Calu3 (cell line): ENCODE measurements around the gene POLR2M. TPM values are rescaled to one million over a fixed set of nuclear protein-coding genes. Genes with fewer than 3 reads are reported as not detected.
A peak's percentile ranks its signal among the peaks of the same experiment; 100 is the strongest.

Experiments
- BruUV-seq: library from RNA; stranded (reverse); fragments of 400-500 nt; replicated peaks from 2 replicates; lab custom pipeline; 2021; lab: Mats Ljungman, UMichigan
- CTCF ChIA-PET: fragments of 300-600 bp; sonication (Branson Sonifier 250); formaldehyde crosslinking; loops from one replicate; lab custom pipeline; 2022; ENCODE audit warnings: antibody characterized with exemption; lab: Charles Lee
- DNase-seq: peaks from one replicate; pipeline ENCODE4 v3.0.0; 2022
- H3K27ac Mint-ChIP-seq: one replicate; pipeline ENCODE4 v1.8.0; 2022; ENCODE audit warnings: mixed read lengths; ENCODE audit not compliant: unreplicated experiment
- H3K27me3 Mint-ChIP-seq: one replicate; pipeline ENCODE4 v1.8.0; 2022; ENCODE audit warnings: mixed read lengths; ENCODE audit not compliant: unreplicated experiment
- H3K36me3 Mint-ChIP-seq: one replicate; pipeline ENCODE4 v1.8.0; 2022; ENCODE audit warnings: mild to moderate bottlenecking, moderate library complexity, mixed read lengths; ENCODE audit not compliant: insufficient read depth, unreplicated experiment
- H3K4me1 Mint-ChIP-seq: one replicate; pipeline ENCODE4 v1.8.0; 2022; ENCODE audit warnings: mild to moderate bottlenecking, low read depth, mixed read lengths; ENCODE audit not compliant: unreplicated experiment
- H3K4me3 Mint-ChIP-seq: one replicate; pipeline ENCODE4 v1.8.0; 2022; ENCODE audit warnings: mild to moderate bottlenecking, low read depth, moderate library complexity, mixed read lengths; ENCODE audit not compliant: unreplicated experiment
- H3K9me3 Mint-ChIP-seq: one replicate; pipeline ENCODE4 v1.8.0; 2022; ENCODE audit warnings: low read depth, mixed read lengths; ENCODE audit not compliant: unreplicated experiment
- intact Hi-C: fragments of 100-400 bp; cut with micrococcal nuclease; formaldehyde crosslinking; loops from one replicate; pipeline ENCODE4 v1.10.0; 2022; ENCODE audit not compliant: unreplicated experiment
- total RNA-seq: library from RNA; stranded (reverse); gene quantifications from 2 replicates; pipeline ENCODE4 v1.2.3, GENCODE V29; 2022
- TF ChIP-seq, protein P1 (sequence below): fragments of 200-600 bp; IDR thresholded peaks from one replicate; pipeline ENCODE4 v1.8.0; 2022; ENCODE audit warnings: antibody characterized with exemption; ENCODE audit not compliant: unreplicated experiment

POLR2M gene
- total RNA-seq, 1 experiment from 2014 or later, result 102 TPM

DNA sequence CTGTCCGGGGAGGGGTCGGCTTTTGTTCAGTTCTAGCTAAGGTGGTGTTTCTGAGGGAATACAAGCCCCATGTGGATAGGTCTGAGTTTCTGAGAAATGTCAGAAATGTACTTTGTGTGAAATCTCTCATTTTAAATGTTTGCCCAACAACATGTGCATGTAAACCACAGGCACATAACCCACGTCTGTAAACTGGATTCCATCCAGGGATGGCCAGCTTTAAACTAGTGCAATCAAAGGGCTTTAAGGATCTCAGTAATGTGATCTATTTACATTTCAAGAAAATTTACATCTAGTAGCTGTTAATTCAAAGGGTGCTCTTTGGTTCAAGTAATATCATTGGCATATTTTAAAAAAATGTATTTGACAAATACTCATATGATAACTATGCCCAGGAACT lies 52.0 kb downstream of the POLR2M start:
- CTCF ChIA-PET, result interaction anchor here (1.0 kb wide), 1 partner anchor 10 kb away, joined by 3 read pairs; no protein-coding TSS in a partner anchor
- H3K27me3 Mint-ChIP-seq, result peaks cover 8% of the 10 kb centered on the region
- BruUV-seq, result no TSS peak
- intact Hi-C loops, result no loop called here
- TF ChIP-seq, protein P1, sequence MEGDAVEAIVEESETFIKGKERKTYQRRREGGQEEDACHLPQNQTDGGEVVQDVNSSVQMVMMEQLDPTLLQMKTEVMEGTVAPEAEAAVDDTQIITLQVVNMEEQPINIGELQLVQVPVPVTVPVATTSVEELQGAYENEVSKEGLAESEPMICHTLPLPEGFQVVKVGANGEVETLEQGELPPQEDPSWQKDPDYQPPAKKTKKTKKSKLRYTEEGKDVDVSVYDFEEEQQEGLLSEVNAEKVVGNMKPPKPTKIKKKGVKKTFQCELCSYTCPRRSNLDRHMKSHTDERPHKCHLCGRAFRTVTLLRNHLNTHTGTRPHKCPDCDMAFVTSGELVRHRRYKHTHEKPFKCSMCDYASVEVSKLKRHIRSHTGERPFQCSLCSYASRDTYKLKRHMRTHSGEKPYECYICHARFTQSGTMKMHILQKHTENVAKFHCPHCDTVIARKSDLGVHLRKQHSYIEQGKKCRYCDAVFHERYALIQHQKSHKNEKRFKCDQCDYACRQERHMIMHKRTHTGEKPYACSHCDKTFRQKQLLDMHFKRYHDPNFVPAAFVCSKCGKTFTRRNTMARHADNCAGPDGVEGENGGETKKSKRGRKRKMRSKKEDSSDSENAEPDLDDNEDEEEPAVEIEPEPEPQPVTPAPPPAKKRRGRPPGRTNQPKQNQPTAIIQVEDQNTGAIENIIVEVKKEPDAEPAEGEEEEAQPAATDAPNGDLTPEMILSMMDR, result no peak
- no peak for DNase-seq
- no peak overlapping the region for H3K27ac Mint-ChIP-seq
- H3K9me3 Mint-ChIP-seq, result no peaks in the 10 kb centered on the region
- H3K4me3 Mint-ChIP-seq, result no peak overlapping the region
- H3K4me1 Mint-ChIP-seq, result no peaks in the 10 kb centered on the region
- no peaks in the 10 kb centered on the region for H3K36me3 Mint-ChIP-seq

DNA sequence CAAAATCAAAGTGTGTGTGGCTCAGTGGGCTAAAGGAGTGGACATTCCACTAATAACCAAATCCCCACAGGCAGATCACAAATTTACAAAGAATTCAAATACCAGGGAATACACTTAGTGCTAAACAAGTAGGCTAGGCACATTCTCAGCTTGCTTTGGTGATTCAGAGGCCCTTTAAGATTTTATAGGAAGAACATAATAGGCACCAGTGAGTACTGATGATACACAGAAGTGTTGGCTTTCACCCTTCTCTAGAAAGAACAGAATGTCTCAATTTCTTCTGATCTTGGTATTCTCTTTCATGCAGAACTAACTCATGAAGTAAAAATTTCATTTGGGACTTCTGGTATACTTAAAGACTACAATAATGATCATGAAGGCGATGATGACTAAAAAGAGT lies 55.0 kb downstream of the POLR2M start:
- H3K27me3 Mint-ChIP-seq, result peaks cover 31% of the 10 kb centered on the region
- no peak overlapping the region for H3K27ac Mint-ChIP-seq
- intact Hi-C loops, result no loop called here
- no peak for DNase-seq
- H3K4me1 Mint-ChIP-seq, result no peaks in the 10 kb centered on the region
- no peak overlapping the region for H3K4me3 Mint-ChIP-seq
- CTCF ChIA-PET, result interaction anchor here (0.9 to 1.3 kb wide), 2 partner anchors 11 to 29 kb away, joined by 3 to 4 read pairs; no protein-coding TSS in a partner anchor
- H3K36me3 Mint-ChIP-seq, result no peaks in the 10 kb centered on the region
- TF ChIP-seq, protein P1, result no peak
- BruUV-seq, result no TSS peak
- H3K9me3 Mint-ChIP-seq, result no peaks in the 10 kb centered on the region

DNA sequence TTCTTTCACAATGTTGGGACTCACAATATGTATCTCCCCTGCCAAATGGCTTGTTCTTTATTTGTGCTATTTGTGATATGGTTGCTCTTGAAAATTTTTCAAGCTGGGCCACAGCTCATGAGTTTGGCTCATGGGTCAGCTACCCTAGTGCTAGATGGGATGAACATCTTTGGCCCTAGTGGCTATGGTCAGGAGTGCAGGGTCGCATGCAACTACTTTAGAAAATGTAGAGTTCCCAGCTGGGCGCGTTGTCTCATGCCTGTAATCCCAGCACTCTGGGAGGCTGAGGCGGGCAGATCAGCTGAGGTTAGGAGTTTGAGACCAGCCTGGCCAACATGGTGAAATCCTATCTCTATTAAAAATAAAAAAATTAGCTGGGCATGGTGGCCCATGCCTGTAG lies 55.8 kb downstream of the POLR2M start:
- intact Hi-C loops, result no loop called here
- peak; percentile 10 for DNase-seq
- Mint-ChIP-seq H3K27ac (no peak overlapping the region), H3K9me3 (no peaks in the 10 kb centered on the region), H3K27me3 (peaks cover 36% of the 10 kb centered on the region), H3K4me1 (no peaks in the 10 kb centered on the region), H3K36me3 (no peaks in the 10 kb centered on the region), H3K4me3 (no peak overlapping the region)
- no TSS peak for BruUV-seq
- TF ChIP-seq, protein P1, result peak; percentile 20
- CTCF ChIA-PET, result interaction anchor here (1.3 kb wide), 1 partner anchor 11 kb away, joined by 4 read pairs; no protein-coding TSS in a partner anchor

DNA sequence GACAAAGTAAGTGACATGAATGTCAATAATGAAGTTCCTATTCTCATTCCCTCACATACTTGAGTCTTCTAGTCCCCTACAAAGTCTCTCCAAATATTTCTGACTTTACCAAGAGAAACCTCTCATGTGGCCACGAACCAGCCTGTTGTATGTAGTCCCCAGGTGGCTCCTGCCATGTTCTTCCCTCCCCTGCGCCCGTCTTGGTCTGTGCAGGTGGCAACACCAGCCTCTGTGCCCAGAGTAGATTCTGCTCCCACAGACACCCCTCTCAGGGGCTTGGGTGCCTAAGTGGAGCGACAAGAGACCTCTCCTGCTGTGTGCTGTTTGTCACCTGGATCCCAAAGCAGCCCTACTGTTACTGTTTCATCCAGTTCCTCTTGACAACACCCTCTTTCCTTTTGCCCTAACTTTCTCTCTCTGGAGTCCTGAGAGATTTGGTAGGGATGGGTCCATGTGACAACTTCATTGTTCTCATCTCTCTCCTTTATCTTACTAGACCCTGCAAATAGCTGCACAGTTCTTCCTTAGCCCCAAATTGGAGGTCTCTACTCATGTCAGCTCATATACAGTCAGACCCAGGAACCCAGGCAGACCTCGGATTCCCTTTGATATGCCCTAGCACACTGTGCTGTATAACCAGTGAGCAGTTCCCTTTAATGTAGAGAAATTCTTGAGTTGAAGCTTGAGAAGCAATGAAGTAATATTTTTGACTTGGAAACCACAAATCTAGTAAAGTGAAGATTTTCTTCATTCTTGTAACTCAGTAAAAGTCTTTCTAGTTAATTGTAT lies 56.9 kb downstream of the POLR2M start:
- H3K4me1 Mint-ChIP-seq, result no peaks in the 10 kb centered on the region
- intact Hi-C loops, result no loop called here
- CTCF ChIA-PET, result no interaction called here

More for the DNA sequence above, 56.9 kb downstream of the POLR2M start:
- no peak overlapping the region for H3K27ac Mint-ChIP-seq
- H3K36me3 Mint-ChIP-seq, result no peaks in the 10 kb centered on the region
- DNase-seq, result no peak
- H3K9me3 Mint-ChIP-seq, result no peaks in the 10 kb centered on the region
- peaks cover 36% of the 10 kb centered on the region for H3K27me3 Mint-ChIP-seq
- TF ChIP-seq, protein P1, result no peak
- H3K4me3 Mint-ChIP-seq, result no peak overlapping the region
- no TSS peak for BruUV-seq

Other genes starting within 250 kb of the POLR2M start
- 5.1 and 6.9 TPM in 2 replicates for gene MYZAP, start 114.8 kb upstream of the POLR2M start, total RNA-seq